Upper lobe of left lung (tissue), 6 donors: ENCODE measurements around the gene SLC4A4. TPM values are rescaled to one million over a fixed set of nuclear protein-coding genes. Genes with fewer than 3 reads are reported as not detected.

Source experiments
- ATAC-seq, 2 donors: fragments of 200-7000 bp; cut with Tn5 transposase; one replicate each; pipeline ENCODE4 v1.9.1; 2022; ENCODE audit warnings: mild to moderate bottlenecking in 2 of 2, moderate library complexity in 2 of 2; ENCODE audit not compliant: low FRiP score in 2 of 2
- DNase-seq, 2 donors: peaks; one replicate each; pipeline ENCODE4 v3.0.0-alpha.2; 2019 to 2020
- H3K27ac ChIP-seq, 4 donors: fragments of 200-600 bp; sonication (generic); one replicate each; pipeline ENCODE4 v1.5.1; 2016 to 2019
- H3K27me3 ChIP-seq, 4 donors: fragments of 200-600 bp; sonication (generic); one replicate each; pipeline ENCODE4 v1.5.1; 2017 to 2019
- H3K36me3 ChIP-seq, 4 donors: fragments of 200-600 bp; sonication (generic); one replicate each; pipeline ENCODE4 v1.5.1; 2016 to 2019
- H3K4me1 ChIP-seq, 4 donors: fragments of 200-600 bp; sonication (generic); one replicate each; pipeline ENCODE4 v1.5.1; 2018 to 2019
- H3K4me3 ChIP-seq, 4 donors: fragments of 200-600 bp; sonication (generic); one replicate each; pipeline ENCODE4 v1.5.1; 2017 to 2019; ENCODE audit warnings: mild to moderate bottlenecking in 2 of 4, moderate library complexity in 1 of 4
- H3K9me3 ChIP-seq, 4 donors: fragments of 200-600 bp; sonication (generic); one replicate each; pipeline ENCODE4 v1.5.1; 2018 to 2019
- EP300 ChIP-seq, 4 donors: sonication (generic); formaldehyde crosslinking; IDR thresholded peaks; one replicate each; pipeline ENCODE4 v1.5.1; 2017; ENCODE audit warnings: antibody characterized with exemption in 4 of 4, control low read depth in 2 of 4
- POLR2A ChIP-seq, 4 donors: fragments of 450-650 bp; IDR thresholded peaks; one replicate each; pipeline ENCODE4 v1.5.1; 2016 to 2017; ENCODE audit warnings: antibody characterized with exemption in 4 of 4, mild to moderate bottlenecking in 2 of 4
- POLR2AphosphoS5 ChIP-seq, 2 donors: sonication (generic); formaldehyde crosslinking; IDR thresholded peaks; one replicate each; pipeline ENCODE4 v1.5.1; 2017; ENCODE audit warnings: antibody characterized with exemption in 2 of 2
- WGBS, 2 donors: methylation state at CpG; one replicate each; pipeline ENCODE4 v1.1.5; 2017 to 2018; 5-methylcytosine and 5-hydroxymethylcytosine counted together
- total RNA-seq, 6 donors: library from RNA; depleted of rRNA in 4 of 6; stranded (reverse); fragments of >200 nt in 4 of 6; gene quantifications; one replicate each; pipeline versions ENCODE4 v1.1.0 to v1.2.1, GENCODE V29; 2016 to 2021
- TF ChIP-seq, protein P1 (sequence below), 6 experiments: fragments of 450-650 bp in 4 of 6; fragments of 200-600 bp in 2 of 6; sonication (generic) in 2 of 6; IDR thresholded peaks; one replicate each; pipeline ENCODE4 v1.5.1; 2016 to 2019; ENCODE audit warnings: antibody characterized with exemption in 6 of 6
- donor health status: DM: no; HTN: no; CAD: no; lungs with moderate emphysema.
- donor health status: DM: no; HTN: yes; CAD: no; lungs with severe emphysema.

SLC4A4 gene
- total RNA-seq, 6 donors from 2014 or later = 9.2 to 31.4 (median 21.1) TPM

DNA sequence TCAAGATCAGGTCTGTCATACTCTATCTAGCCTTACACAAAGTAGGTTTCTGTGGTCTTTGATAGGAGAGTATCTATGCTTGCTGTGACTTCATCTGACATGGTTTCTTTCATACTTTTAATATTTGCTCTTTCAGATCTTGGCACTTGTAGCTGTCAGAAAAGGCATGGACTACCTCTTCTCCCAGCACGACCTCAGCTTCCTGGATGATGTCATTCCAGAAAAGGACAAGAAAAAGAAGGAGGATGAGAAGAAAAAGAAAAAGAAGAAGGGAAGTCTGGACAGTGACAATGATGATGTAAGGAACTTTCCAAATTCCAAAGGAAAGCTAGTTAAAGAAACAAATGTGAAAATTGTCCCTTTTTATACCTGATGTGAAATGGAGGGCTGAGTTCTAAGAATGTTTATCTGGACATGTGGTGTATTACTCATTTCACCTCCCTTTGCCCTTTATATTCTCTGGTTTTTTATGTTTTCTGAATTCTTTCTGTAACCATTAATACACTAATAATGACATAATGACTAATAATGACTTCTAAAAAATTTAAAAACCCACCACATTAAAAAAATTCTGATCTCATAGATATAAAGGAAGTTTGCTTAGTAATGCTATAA, 221.2 kb downstream of the SLC4A4 start:
- H3K4me1 ChIP-seq = no peaks in the 10 kb centered on the region
- ATAC-seq (peak in 1 of 2 donors; percentile 62), DNase-seq (no peak)
- TF ChIP-seq POLR2AphosphoS5 (IDR thresholded peaks at IDR 0.05) = no peak
- TF ChIP-seq, protein P1, sequence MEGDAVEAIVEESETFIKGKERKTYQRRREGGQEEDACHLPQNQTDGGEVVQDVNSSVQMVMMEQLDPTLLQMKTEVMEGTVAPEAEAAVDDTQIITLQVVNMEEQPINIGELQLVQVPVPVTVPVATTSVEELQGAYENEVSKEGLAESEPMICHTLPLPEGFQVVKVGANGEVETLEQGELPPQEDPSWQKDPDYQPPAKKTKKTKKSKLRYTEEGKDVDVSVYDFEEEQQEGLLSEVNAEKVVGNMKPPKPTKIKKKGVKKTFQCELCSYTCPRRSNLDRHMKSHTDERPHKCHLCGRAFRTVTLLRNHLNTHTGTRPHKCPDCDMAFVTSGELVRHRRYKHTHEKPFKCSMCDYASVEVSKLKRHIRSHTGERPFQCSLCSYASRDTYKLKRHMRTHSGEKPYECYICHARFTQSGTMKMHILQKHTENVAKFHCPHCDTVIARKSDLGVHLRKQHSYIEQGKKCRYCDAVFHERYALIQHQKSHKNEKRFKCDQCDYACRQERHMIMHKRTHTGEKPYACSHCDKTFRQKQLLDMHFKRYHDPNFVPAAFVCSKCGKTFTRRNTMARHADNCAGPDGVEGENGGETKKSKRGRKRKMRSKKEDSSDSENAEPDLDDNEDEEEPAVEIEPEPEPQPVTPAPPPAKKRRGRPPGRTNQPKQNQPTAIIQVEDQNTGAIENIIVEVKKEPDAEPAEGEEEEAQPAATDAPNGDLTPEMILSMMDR (IDR thresholded peaks at IDR 0.05) = no peak
- no peak for TF ChIP-seq POLR2A (IDR thresholded peaks at IDR 0.05)
- no peak for TF ChIP-seq EP300 (IDR thresholded peaks at IDR 0.05)
- WGBS, 2 donors = 0 to 13% methylated on average over 1 of the region's 1 CpG
- no peaks in the 10 kb centered on the region for H3K27me3 ChIP-seq
- no peak overlapping the region for H3K27ac ChIP-seq
- no peak overlapping the region for H3K4me3 ChIP-seq
- no peaks in the 10 kb centered on the region for H3K36me3 ChIP-seq
- H3K9me3 ChIP-seq = no peaks in the 10 kb centered on the region

- ATAC-seq = no peak
- Histone ChIP-seq H3K27ac (no peak overlapping the region), H3K36me3 (no peaks in the 10 kb centered on the region), H3K4me1 (no peaks in the 10 kb centered on the region), H3K4me3 (no peak overlapping the region), H3K27me3 (no peaks in the 10 kb centered on the region), H3K9me3 (no peaks in the 10 kb centered on the region)
- DNase-seq = no peak
- 85 to 92% methylated on average over 2 of the region's 2 CpGs for WGBS, 2 donors
- no peak for TF ChIP-seq EP300 (IDR thresholded peaks at IDR 0.05)
- TF ChIP-seq, protein P1 (IDR thresholded peaks at IDR 0.05) = no peak
- TF ChIP-seq POLR2A (IDR thresholded peaks at IDR 0.05) = no peak
- TF ChIP-seq POLR2AphosphoS5 (IDR thresholded peaks at IDR 0.05) = no peak
Observed at GRCh38 chr4:71564775-71565174, 226.0 kb downstream of the SLC4A4 start.

DNA sequence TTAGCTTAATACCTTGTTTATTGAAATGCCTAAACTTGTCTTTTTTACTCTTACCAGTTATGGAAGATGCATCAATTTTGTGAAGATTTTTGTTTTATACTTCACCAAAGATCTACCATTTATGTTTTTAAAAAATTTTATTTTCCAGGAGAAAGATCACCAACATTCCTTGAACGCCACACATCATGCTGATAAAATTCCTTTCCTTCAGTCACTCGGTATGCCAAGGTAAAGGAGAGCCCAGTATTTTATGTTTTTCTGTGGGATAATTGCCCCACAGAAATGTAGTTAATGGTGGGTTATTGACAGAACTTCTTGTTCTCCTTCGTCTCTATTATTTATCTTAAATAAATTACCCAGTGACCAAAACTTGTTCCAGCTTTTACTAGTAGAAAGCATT, 228.0 kb downstream of the SLC4A4 start:
- DNase-seq (no peak), ATAC-seq (no peak)
- no peaks in the 10 kb centered on the region for H3K27me3 ChIP-seq

DNA sequence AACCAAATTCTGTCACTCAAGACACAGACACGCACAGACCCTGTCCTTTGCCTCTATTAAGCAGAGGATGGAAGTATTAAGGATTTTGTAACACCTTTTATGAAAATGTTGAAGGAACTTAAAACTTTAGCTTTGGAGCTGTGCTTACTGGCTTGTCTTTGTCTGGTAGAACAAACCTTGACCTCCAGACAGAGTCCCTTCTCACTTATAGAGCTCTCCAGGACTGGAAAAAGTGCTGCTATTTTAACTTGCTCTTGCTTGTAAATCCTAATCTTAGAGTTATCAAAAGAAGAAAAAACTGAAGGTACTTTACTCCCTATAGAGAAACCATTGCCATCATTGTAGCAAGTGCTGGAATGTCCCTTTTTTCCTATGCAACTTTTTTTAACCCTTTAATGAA, 229.3 kb downstream of the SLC4A4 start:
- H3K4me3 ChIP-seq = no peak overlapping the region
- WGBS, 2 donors = 0% methylated on average over 1 of the region's 1 CpG
- DNase-seq (no peak), ATAC-seq (no peak)
- TF ChIP-seq POLR2A (IDR thresholded peaks at IDR 0.05) (no peak), POLR2AphosphoS5 (IDR thresholded peaks at IDR 0.05) (no peak), EP300 (IDR thresholded peaks at IDR 0.05) (no peak)
- TF ChIP-seq, protein P1 (IDR thresholded peaks at IDR 0.05) = no peak
- no peaks in the 10 kb centered on the region for H3K9me3 ChIP-seq
- no peaks in the 10 kb centered on the region for H3K36me3 ChIP-seq
- no peaks in the 10 kb centered on the region for H3K4me1 ChIP-seq
- no peaks in the 10 kb centered on the region for H3K27me3 ChIP-seq
- H3K27ac ChIP-seq = no peak overlapping the region

More for the DNA sequence above, 228.0 kb downstream of the SLC4A4 start:
- no peaks in the 10 kb centered on the region for H3K4me1 ChIP-seq
- TF ChIP-seq POLR2A (IDR thresholded peaks at IDR 0.05) = no peak
- no peak for TF ChIP-seq EP300 (IDR thresholded peaks at IDR 0.05)
- no peak for TF ChIP-seq POLR2AphosphoS5 (IDR thresholded peaks at IDR 0.05)
- TF ChIP-seq, protein P1 (IDR thresholded peaks at IDR 0.05) = no peak
- no peaks in the 10 kb centered on the region for H3K36me3 ChIP-seq
- H3K27ac ChIP-seq = no peak overlapping the region
- H3K9me3 ChIP-seq = no peaks in the 10 kb centered on the region
- 80 to 82% methylated on average over 3 of the region's 3 CpGs for WGBS, 2 donors
- no peak overlapping the region for H3K4me3 ChIP-seq

DNA sequence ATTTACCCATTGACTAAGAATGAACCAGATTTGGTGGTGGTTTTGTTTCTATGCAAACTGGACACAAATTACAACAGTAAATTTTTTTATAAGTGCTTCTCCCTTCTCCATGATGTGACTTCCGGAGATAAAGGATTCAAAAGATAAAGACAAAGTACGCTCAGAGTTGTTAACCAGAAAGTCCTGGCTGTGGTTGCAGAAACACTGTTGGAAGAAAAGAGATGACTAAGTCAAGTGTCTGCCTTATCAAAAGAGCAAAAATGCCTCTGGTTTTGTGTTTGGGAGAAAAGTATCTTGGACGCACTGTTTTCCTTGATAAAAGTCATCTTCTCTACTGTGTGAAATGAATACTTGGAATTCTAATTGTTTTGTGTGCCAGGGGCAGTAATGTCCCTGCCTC, 231.7 kb downstream of the SLC4A4 start:
- no peak for DNase-seq
- H3K27ac ChIP-seq = no peak overlapping the region
- H3K27me3 ChIP-seq = no peaks in the 10 kb centered on the region
- no peaks in the 10 kb centered on the region for H3K4me1 ChIP-seq
- no peaks in the 10 kb centered on the region for H3K36me3 ChIP-seq
- 83 to 91% methylated on average over 3 of the region's 3 CpGs for WGBS, 2 donors
- no peak for ATAC-seq
- TF ChIP-seq EP300 (IDR thresholded peaks at IDR 0.05) = no peak
- TF ChIP-seq, protein P1 (IDR thresholded peaks at IDR 0.05) = no peak
- no peak for TF ChIP-seq POLR2AphosphoS5 (IDR thresholded peaks at IDR 0.05)
- TF ChIP-seq POLR2A (IDR thresholded peaks at IDR 0.05) = no peak
- H3K4me3 ChIP-seq = no peak overlapping the region
- H3K9me3 ChIP-seq = no peaks in the 10 kb centered on the region
